HepG2 (cell line): ENCODE results near the gene TADA3. TPM values are rescaled to one million over a fixed set of nuclear protein-coding genes. Genes with fewer than 3 reads are reported as not detected.

Experiments used
- ARID4A ChIP-seq: sonication (generic); formaldehyde crosslinking; IDR thresholded peaks from 2 replicates; pipeline ENCODE4 v1.5.0; 2020; ENCODE audit warnings: mild to moderate bottlenecking, missing genetic modification reagents, borderline replicate concordance
- CERS6 ChIP-seq: sonication (generic); formaldehyde crosslinking; IDR thresholded peaks from 2 replicates; pipeline ENCODE4 v1.5.0; 2020; ENCODE audit warnings: missing genetic modification reagents
- CREB1 ChIP-seq, 2 experiments: fragments of 450-650 bp in 1 of 2; IDR thresholded peaks; 2 replicates each; pipeline ENCODE4 v1.6.1; 2016 to 2017; ENCODE audit warnings: control low read depth in 1 of 2, mild to moderate bottlenecking in 1 of 2, missing compliant biosample characterization in 1 of 2, missing genetic modification characterization in 1 of 2
- FOSL2 ChIP-seq: sonication (generic); formaldehyde crosslinking; IDR thresholded peaks from 2 replicates; pipeline ENCODE4 v1.4.0; 2020; ENCODE audit warnings: missing genetic modification reagents
- HIVEP1 ChIP-seq: sonication (generic); formaldehyde crosslinking; IDR thresholded peaks from 2 replicates; pipeline ENCODE4 v1.4.0; 2020; ENCODE audit warnings: mild to moderate bottlenecking, missing genetic modification reagents
- MAX ChIP-seq: IDR thresholded peaks from 2 replicates; pipeline ENCODE4 v1.6.1; 2012; ENCODE audit warnings: inconsistent platforms
- MED1 ChIP-seq: sonication (generic); formaldehyde crosslinking; IDR thresholded peaks from 2 replicates; pipeline ENCODE4 v1.4.0; 2020; ENCODE audit warnings: missing genetic modification reagents
- MYC ChIP-seq: sonication (generic); formaldehyde crosslinking; IDR thresholded peaks from 2 replicates; pipeline ENCODE4 v1.9.0; 2021; ENCODE audit warnings: missing genetic modification reagents, borderline replicate concordance
- NR2F1 ChIP-seq, 2 experiments: fragments of 450-650 bp in 1 of 2; formaldehyde crosslinking in 1 of 2; IDR thresholded peaks; 2 replicates each; pipeline versions ENCODE4 v1.5.0 to v1.6.1; 2016 to 2020; ENCODE audit warnings: mild to moderate bottlenecking in 1 of 2, missing compliant biosample characterization in 1 of 2, missing genetic modification reagents in 1 of 2, moderate library complexity in 1 of 2
- PAXIP1 ChIP-seq: sonication (generic); formaldehyde crosslinking; conservative IDR thresholded peaks from 2 replicates; pipeline ENCODE4 v1.4.0; 2020; ENCODE audit warnings: mild to moderate bottlenecking, missing genetic modification reagents, moderate library complexity
- PHF21A ChIP-seq: sonication (generic); formaldehyde crosslinking; IDR thresholded peaks from 2 replicates; pipeline ENCODE4 v1.5.0; 2020; ENCODE audit warnings: mild to moderate bottlenecking, missing genetic modification reagents
- PRMT3 ChIP-seq: sonication (generic); formaldehyde crosslinking; IDR thresholded peaks from 2 replicates; pipeline ENCODE4 v1.8.1; 2022; ENCODE audit warnings: low read depth, mild to moderate bottlenecking, moderate library complexity, missing genetic modification reagents, borderline replicate concordance
- SAP130 ChIP-seq: IDR thresholded peaks from 2 replicates; pipeline ENCODE4 v1.6.1; 2016; ENCODE audit warnings: low read depth
- ZFY ChIP-seq: sonication (generic); formaldehyde crosslinking; IDR thresholded peaks from 2 replicates; pipeline ENCODE4 v1.4.0; 2020; ENCODE audit warnings: missing genetic modification reagents
- ZNF121 ChIP-seq: sonication (generic); formaldehyde crosslinking; IDR thresholded peaks from 2 replicates; pipeline ENCODE4 v1.5.0; 2020; ENCODE audit warnings: mild to moderate bottlenecking, missing genetic modification reagents
- ZNF20 ChIP-seq: sonication (generic); formaldehyde crosslinking; IDR thresholded peaks from 2 replicates; pipeline ENCODE4 v1.4.0; 2020; ENCODE audit warnings: mild to moderate bottlenecking, moderate library complexity, missing genetic modification reagents
- ZNF350 ChIP-seq: sonication (generic); formaldehyde crosslinking; IDR thresholded peaks from 2 replicates; pipeline ENCODE4 v1.4.0; 2020; ENCODE audit warnings: mild to moderate bottlenecking, low read depth, missing genetic modification reagents, borderline replicate concordance
- ZNF614 ChIP-seq: IDR thresholded peaks from 2 replicates; pipeline ENCODE4 v1.6.1; 2018; ENCODE audit warnings: missing biosample characterization, missing genetic modification reagents, inconsistent platforms, borderline replicate concordance
- ZNF629 ChIP-seq: sonication (generic); formaldehyde crosslinking; conservative IDR thresholded peaks from 2 replicates; pipeline ENCODE4 v1.5.0; 2020; ENCODE audit warnings: missing genetic modification reagents
- ZNF703 ChIP-seq: sonication (generic); formaldehyde crosslinking; IDR thresholded peaks from 2 replicates; pipeline ENCODE4 v1.5.1; 2020; ENCODE audit warnings: missing genetic modification reagents, mild to moderate bottlenecking, moderate library complexity, borderline replicate concordance
- ZSCAN12 ChIP-seq: sonication (generic); formaldehyde crosslinking; IDR thresholded peaks from 2 replicates; pipeline ENCODE4 v1.9.0; 2021; ENCODE audit warnings: mild to moderate bottlenecking, missing genetic modification reagents
- polyA plus RNA-seq, 8 experiments: library from polyadenylated mRNA; depleted of rRNA in 3 of 8; stranded (reverse) in 7 of 8; unstranded in 1 of 8; fragments of >200 nt; fragmentation: Illumina TruSeq in 4 of 8; extraction: Trizol in 4 of 8; gene quantifications; 2 replicates each; pipeline versions ENCODE4 v1.2.1 to v1.2.3, GENCODE V29; 2011 to 2016; ENCODE audit warnings: low read depth in 4 of 8, missing spikeins in 1 of 8, mixed read lengths in 1 of 8; ENCODE audit not compliant: insufficient read depth in 1 of 8
- total RNA-seq, 5 experiments: library from RNA; depleted of rRNA; stranded (reverse); fragments of >200 nt; fragmentation: Illumina TruSeq; extraction: Trizol; gene quantifications; 2 replicates each; pipeline ENCODE4 v1.2.3, GENCODE V29; 2016; ENCODE audit warnings: low read depth in 1 of 5

Gene TADA3
- total and polyA plus RNA-seq, 2 of the 13 experiments (the other 11 are each of a cell fraction or from before 2014, with no cell fraction given) = 32.1 to 37.1 TPM

GRCh38 chr3:9768141-9768775 is 24.0 kb downstream of the TADA3 start (continued):
- TF ChIP-seq ARID4A (CRISPR knock-in tag) (peak; percentile 31; the same call in 1 of the 2 replicates), HIVEP1 (CRISPR knock-in tag) (no peak), MAX (peak; percentile 25; the same call in 1 of the 2 replicates), CREB1 (IDR thresholded peaks at IDR 0.05) (no peak), CREB1 (CRISPR knock-in tag; IDR thresholded peaks at IDR 0.05) (no peak), ZNF20 (CRISPR knock-in tag) (no peak), ZNF703 (CRISPR knock-in tag) (no peak), FOSL2 (CRISPR knock-in tag) (peak; percentile 9; the same call in 1 of the 2 replicates), PAXIP1 (CRISPR knock-in tag) (peak; percentile 77), ZNF614 (CRISPR knock-in tag) (no peak), ZFY (CRISPR knock-in tag) (peak; percentile 44), PRMT3 (no peak), ZNF121 (CRISPR knock-in tag) (no peak), NR2F1 (CRISPR knock-in tag; IDR thresholded peaks at IDR 0.05) (peak in 1 of 2 experiments; percentile 61; a peak in 1 of 4 replicates), MYC (CRISPR knock-in tag) (no peak), ZNF350 (CRISPR knock-in tag) (no peak), ZNF629 (CRISPR knock-in tag) (peak; percentile 97), SAP130 (CRISPR knock-in tag) (no peak), PHF21A (CRISPR knock-in tag) (peak; percentile 45; the same call in 1 of the 2 replicates), CERS6 (CRISPR knock-in tag) (no peak), MED1 (CRISPR knock-in tag) (0 out of 2 replicates have a peak, but pooled peaks have one; percentile 14), ZSCAN12 (CRISPR knock-in tag) (no peak)
